HUDEP-2 (cell line): ENCODE measurements around the gene HABP2.

Experiments used
- DNase-seq, 76 experiments: peaks; one replicate each; lab custom pipeline; 2025; ENCODE audit not compliant: unreplicated experiment in 76 of 76; lab: John Stamatoyannopoulos, UW

The HABP2 gene

GRCh38 chr10:113600569-113600968 lies 47.7 kb downstream of the HABP2 start:
- DNase-seq: no peak

GRCh38 chr10:113603057-113603777 lies 50.4 kb downstream of the HABP2 start:
- no peak for DNase-seq

- no peak for DNase-seq
Measured at GRCh38 chr10:113604572-113604971, 51.7 kb downstream of the HABP2 start.

- DNase-seq: no peak
Measured at GRCh38 chr10:113605268-113605978, 52.6 kb downstream of the HABP2 start.

- DNase-seq: no peak
Measured at GRCh38 chr10:113609704-113610108, 56.9 kb downstream of the HABP2 start.

GRCh38 chr10:113610631-113611601 lies 58.1 kb downstream of the HABP2 start:
- no peak for DNase-seq

- no peak for DNase-seq
Measured at GRCh38 chr10:113612154-113612553, 59.3 kb downstream of the HABP2 start.

- no peak for DNase-seq
Measured at GRCh38 chr10:113613427-113613826, 60.6 kb downstream of the HABP2 start.

GRCh38 chr10:113613977-113614690 lies 61.3 kb downstream of the HABP2 start:
- no peak for DNase-seq

GRCh38 chr10:113616244-113617074 lies 63.6 kb downstream of the HABP2 start:
- DNase-seq: no peak

- no peak for DNase-seq
Measured at GRCh38 chr10:113617086-113617485, 64.2 kb downstream of the HABP2 start.

- DNase-seq: no peak
Measured at GRCh38 chr10:113618338-113618737, 65.5 kb downstream of the HABP2 start.

- DNase-seq: no peak
Measured at GRCh38 chr10:113619401-113619800, 66.5 kb downstream of the HABP2 start.

- no peak for DNase-seq
Measured at GRCh38 chr10:113620511-113620910, 67.7 kb downstream of the HABP2 start.

- no peak for DNase-seq
Measured at GRCh38 chr10:113620936-113621335, 68.1 kb downstream of the HABP2 start.

- no peak for DNase-seq
Measured at GRCh38 chr10:113621799-113622198, 68.9 kb downstream of the HABP2 start.

GRCh38 chr10:113622831-113623230 lies 70.0 kb downstream of the HABP2 start:
- no peak for DNase-seq

GRCh38 chr10:113625461-113626186 lies 72.8 kb downstream of the HABP2 start:
- no peak for DNase-seq

GRCh38 chr10:113626809-113627355 lies 74.0 kb downstream of the HABP2 start:
- DNase-seq: no peak
